IPS DF 19.7 (cell line): ENCODE measurements around the gene CSTPP1.
"Not testable (repeated sequence)": the region's sequence is repeated elsewhere in the genome, so short reads cannot be mapped to it uniquely, and the experiment has no call there.

Experiments used
- DNase-seq: peaks from one replicate; pipeline ENCODE4 v3.0.0-alpha.2; 2013; ENCODE audit warnings: low read depth, low spot score

The CSTPP1 gene

DNA sequence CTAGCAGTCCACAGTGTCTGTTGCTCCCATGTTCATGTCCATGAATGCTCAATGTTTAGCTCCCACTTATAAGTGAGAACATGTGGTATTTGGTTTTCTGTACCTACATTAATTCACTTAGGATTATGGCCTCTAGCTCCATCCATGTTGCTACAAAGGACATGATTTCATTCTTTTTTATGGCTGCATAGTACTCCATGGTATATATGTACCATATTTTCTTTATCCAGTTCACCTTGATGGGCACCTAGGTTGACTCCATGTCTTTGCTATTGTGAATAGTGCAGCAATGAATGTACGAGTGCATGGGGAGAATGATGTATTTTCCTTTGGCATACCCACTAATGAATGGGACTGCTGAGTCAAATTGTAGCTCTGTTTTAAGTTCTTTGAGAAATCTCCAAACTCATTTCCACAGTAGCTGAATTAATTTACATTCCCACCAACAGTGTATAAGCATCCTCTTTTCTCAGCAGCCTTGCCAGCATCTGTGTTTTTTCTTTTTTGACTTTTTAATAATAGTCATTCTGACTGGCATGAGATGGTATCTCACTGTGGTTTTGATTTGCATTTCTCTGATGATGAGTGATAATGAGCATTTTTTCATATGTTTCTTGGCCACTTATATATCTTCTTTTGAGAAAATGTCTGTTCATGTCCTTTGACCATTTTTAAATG is 53.4 kb downstream of the CSTPP1 start:
- DNase-seq, result not testable (repeated sequence)

DNA sequence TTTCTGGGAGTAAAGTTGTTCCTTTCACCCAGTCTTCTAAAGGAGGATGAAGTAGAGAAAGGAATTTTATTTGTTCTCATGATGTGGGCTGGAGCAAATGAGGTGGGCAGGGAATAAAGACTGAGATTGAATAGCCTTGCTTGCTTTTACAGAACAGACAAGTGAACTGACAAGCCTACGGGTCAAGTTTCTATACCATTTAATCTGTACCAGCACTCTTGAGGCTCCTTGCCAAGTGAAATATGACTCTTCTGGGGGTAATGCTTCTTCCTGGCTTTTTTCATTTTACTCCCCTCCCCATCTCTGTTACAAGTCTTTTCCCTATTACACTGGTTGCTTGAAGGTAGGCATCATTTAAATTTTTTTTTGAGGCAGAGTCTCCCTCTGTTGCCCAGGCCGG is 54.8 kb downstream of the CSTPP1 start:
- DNase-seq, result no peak

DNA sequence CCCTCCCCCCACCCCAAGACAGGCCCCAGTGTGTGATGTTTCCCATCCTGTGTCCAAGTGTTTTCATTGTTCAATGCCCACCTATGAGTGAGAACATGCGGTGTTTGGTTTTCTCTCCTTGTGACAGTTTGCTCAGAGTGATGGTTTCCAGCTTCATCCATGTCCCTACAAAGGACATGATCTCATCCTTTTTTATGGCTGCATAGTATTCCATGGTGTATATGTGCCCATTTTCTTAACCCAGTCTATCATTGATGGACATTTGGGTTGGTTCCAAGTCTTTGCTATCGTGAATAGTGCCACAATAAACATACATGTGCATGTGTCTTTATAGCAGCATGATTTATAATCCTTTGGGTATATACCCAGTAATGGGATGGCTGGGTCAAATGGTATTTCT is 55.8 kb downstream of the CSTPP1 start:
- DNase-seq, result not testable (repeated sequence)

GRCh38 chr11:46997796-46998195 is 61.2 kb downstream of the CSTPP1 start:
- DNase-seq, result not testable (repeated sequence)

DNA sequence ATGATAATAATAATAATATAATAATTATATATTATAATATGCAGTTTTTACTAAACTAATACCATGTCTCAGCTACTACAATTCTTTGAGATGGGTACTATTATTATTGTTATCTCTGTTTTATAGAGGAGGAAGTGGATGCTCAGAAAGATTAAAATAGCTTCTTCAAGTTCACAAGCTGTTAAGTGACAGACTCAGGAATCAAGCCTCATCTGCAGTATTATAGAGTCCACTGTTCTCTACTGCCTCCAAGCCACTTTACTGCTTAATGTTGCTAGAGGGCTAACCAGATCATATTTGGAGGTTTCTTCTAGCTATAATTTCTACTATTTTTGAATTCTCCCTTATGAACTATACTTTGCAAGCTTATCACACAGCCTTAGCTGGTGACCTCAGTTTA is 62.7 kb downstream of the CSTPP1 start:
- DNase-seq, result no peak

- DNase-seq, result no peak
Observed at GRCh38 chr11:47000033-47000432, 63.5 kb downstream of the CSTPP1 start.

GRCh38 chr11:47001781-47002181 is 65.2 kb downstream of the CSTPP1 start:
- DNase-seq, result no peak

DNA sequence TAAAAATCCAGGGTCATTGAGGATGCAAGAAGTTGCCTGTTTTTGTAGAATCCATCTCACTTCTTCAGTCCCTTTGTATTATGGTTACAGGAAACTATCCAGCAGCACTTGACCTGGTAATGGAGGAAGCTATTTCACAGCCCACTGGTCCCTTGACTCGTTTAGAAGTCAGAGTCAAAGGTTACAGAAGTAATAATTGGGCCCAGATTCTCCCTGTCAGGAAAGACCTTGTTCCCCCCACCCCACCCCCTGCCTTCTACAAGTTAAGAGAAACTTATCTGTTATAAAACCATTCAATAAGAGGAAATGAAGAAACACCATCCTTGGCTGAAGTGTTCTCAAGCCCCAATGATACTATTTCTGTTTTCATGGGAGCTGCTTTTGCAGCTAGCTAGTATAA is 65.8 kb downstream of the CSTPP1 start:
- no peak for DNase-seq

DNA sequence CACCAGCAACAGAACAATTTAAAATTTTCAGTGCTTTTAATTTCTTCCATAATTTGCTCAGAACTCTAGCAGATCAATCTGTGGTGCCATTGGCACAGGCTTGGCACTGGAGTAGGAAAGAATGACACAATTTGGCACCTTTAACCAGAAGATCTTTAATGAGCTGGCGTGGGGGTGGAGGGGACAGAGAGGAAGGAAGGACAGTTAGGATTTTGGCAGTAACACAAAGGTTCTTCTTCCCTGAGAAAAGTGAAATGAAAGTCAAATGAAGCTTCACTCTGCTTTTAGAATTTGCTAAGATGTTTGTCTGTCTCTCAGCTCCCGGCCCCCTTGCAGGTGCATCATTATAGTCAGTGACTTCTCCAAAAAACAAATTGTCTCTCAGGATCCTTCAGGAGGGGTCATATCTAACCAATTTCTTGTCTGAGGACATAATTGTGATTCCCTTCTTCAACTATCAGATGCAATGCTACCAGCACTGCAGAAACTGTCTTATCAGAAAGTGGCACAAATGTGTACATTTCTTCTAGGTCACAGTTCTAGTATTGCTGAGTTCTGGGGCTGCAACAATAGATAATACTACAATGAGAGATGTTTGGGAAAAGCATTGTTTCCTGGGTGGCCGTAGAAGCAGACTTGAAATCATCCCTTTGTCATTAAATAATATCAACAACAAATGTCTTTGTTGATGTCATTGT is 66.8 kb downstream of the CSTPP1 start:
- DNase-seq, result no peak

- no peak for DNase-seq
Observed at GRCh38 chr11:47004595-47005033, 68.1 kb downstream of the CSTPP1 start.

- DNase-seq, result no peak
Observed at GRCh38 chr11:47005441-47005840, 68.9 kb downstream of the CSTPP1 start.

DNA sequence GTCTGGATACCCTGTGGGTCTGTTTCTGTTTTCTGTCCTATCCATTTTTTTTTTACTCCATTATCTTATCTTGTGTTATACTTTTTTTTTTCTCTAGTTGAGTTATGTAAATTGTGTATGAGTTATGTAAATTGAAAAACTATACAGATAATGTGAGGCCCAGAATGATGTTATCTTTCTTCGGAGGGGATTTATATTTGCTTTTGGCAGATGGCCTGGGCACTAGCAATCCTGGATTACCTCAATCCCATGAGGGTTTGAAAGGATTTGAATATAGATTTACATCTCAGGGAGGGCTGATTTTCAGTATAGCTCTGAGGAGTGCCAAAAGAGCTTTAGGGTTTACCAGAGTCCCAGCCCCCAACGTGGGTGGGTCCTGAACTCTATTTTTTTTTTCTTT is 71.0 kb downstream of the CSTPP1 start:
- no peak for DNase-seq

- no peak for DNase-seq
Observed at GRCh38 chr11:47010179-47010578, 73.6 kb downstream of the CSTPP1 start.

- DNase-seq, result no peak
Observed at GRCh38 chr11:47014097-47014496, 77.5 kb downstream of the CSTPP1 start.

- no peak for DNase-seq
Observed at GRCh38 chr11:47018637-47019036, 82.1 kb downstream of the CSTPP1 start.

- no peak for DNase-seq
Observed at GRCh38 chr11:47020793-47021526, 84.4 kb downstream of the CSTPP1 start.

DNA sequence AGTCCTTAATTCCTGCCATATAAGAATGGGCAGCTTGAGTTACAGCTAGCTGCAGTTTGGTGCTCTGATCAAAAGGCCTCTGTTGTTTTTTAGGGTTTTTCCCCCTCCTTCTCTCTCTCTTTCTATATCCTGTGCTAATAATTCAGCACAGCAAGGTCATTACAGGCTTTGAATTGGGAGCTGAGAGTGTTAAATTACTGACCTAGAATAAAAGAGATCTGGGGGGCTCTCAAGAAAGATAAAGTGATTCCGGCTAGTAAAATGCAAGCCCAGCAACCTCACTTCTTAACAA is 84.9 kb downstream of the CSTPP1 start:
- no peak for DNase-seq

- DNase-seq, result no peak
Observed at GRCh38 chr11:47021965-47022364, 85.4 kb downstream of the CSTPP1 start.

- DNase-seq, result no peak
Observed at GRCh38 chr11:47028195-47029093, 91.9 kb downstream of the CSTPP1 start.

DNA sequence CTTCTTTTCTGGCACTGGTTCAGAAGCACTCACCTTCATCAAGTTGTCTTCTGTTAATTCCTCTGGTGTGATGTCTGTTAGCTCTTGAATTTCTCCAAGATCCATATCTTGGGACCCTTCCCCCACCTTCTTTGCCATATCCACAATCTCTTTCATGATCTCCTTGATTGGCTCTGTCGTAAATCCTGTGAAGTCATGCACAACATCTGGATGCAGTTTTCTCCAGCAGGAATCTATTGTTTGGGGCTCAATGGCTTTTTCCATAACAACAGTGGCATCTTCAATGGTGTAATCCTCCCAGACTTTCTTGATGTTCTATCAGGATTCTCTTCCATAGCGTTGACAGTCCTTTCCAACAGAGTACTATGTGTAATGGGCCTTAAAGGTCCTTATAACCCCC is 96.9 kb downstream of the CSTPP1 start:
- no peak for DNase-seq

- no peak for DNase-seq
Observed at GRCh38 chr11:47034091-47034490, 97.5 kb downstream of the CSTPP1 start.

DNA sequence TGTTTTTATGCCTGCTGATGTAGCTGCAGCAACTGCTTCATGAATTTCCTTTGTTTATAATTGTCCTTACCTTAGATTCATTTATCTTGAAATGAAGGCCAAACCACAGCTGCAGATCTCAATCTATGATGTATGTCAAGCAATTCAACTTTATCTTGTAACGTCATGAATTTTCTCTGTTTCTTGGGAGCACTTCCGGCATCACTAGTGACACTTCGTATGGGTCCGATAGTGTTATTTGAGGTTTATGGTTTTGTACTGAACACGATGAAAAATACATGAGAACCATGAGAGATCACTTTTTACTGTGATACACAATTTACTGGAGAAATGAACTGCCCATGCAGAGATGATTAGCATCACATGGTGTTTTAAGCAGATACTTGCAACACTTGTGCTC is 98.5 kb downstream of the CSTPP1 start:
- no peak for DNase-seq
